GM21737 (cell line): ENCODE results near the gene ICA1L.
"Not testable (repeated sequence)": the region's sequence is repeated elsewhere in the genome, so short reads cannot be mapped to it uniquely, and the experiment has no call there.

Source experiments
- ATAC-seq: cut with Tn5 transposase; IDR thresholded peaks from one replicate; pipeline ENCODE4 v1.9.1; 2021; ENCODE audit warnings: mild to moderate bottlenecking, moderate library complexity; ENCODE audit not compliant: unreplicated experiment

The ICA1L gene

GRCh38 chr2:202847693-202848524 lies 23.7 kb downstream of the ICA1L start:
- no peak for ATAC-seq

GRCh38 chr2:202844656-202845055 lies 26.9 kb downstream of the ICA1L start:
- no peak for ATAC-seq

DNA sequence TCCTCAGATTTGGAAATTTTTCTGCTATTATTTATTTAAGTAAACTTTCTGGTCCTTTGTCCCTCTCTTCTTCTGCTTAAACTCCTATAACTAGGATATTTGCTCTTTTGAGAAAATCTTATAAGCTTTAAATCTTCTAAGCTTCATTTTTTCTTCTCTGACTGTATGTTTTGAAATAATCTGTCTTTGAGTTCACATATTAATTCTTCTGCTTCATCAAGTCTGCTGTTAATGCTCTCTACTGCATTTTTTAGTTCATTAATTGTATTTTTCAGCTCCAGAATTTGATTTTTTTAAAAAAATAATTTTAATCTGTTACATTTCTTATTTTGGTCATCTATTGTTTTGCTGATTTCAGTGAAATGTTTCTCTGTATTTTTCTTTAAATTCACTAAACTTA lies 28.9 kb downstream of the ICA1L start:
- ATAC-seq = no peak

GRCh38 chr2:202841090-202841867 lies 30.3 kb downstream of the ICA1L start:
- no peak for ATAC-seq

DNA sequence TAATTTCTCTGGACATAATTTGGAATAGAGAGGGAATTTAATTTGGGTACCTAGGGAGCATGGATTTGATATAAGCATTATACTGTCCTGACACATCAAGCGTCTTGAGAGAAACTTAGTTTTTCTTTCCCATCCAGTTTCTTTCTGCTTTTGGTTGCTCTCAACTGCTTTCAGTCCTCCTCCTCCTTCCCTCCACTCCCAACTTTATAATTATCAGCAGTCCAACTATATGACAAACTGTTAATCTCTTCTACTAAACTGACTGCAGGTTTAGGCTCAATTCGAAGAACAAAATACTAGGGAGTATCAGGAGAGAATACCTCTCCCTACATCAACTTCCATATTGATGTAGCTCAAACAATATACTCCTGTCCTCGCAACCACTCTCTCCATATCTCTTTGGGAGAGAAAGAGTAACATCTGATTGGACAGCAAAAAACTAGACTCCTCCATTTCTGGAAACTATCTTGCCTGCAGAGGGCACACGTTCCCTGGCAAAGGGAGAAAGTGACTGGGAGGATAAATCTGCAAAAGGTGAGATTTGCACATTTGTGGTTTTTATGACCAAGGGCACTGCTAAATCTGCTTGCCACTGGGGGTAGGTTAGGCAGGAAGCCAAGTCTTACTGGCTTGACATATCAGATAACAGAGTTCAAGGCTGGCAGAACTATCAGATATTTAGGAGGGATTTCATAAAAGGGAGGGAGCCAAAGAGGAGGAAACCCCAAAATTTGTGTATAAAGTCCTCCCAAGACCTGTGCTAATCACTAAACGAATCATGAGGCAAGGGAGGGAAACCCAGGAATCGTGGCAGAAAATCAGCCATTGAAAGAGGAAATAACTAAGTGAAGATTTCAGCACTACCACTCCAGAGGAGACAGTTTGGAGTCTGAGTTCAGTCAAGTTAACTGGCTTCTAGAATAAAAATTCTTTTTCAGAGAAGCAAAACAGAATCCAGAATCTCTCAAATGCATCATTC lies 40.0 kb downstream of the ICA1L start:
- no peak for ATAC-seq

DNA sequence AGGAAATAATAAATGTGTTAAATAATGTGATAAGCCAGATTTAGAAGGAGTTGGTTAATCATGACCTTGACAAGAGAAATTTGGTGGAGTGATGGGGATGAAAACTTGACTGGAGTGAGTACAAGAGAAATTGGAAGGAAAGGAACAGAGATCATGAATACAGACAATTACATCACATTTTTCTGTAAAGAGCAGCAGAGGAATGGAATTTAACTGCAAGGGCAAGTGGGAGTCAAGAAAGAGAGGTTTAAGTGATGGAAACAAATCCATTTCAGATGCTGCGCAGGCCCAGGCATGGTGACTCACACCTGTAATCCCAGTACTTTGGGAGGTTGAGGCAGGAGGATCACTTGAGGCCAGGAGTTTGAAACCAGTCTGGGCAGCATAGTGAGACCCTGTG lies 46.7 kb downstream of the ICA1L start:
- ATAC-seq = no peak

GRCh38 chr2:202822411-202822810 lies 49.2 kb downstream of the ICA1L start:
- ATAC-seq = no peak

DNA sequence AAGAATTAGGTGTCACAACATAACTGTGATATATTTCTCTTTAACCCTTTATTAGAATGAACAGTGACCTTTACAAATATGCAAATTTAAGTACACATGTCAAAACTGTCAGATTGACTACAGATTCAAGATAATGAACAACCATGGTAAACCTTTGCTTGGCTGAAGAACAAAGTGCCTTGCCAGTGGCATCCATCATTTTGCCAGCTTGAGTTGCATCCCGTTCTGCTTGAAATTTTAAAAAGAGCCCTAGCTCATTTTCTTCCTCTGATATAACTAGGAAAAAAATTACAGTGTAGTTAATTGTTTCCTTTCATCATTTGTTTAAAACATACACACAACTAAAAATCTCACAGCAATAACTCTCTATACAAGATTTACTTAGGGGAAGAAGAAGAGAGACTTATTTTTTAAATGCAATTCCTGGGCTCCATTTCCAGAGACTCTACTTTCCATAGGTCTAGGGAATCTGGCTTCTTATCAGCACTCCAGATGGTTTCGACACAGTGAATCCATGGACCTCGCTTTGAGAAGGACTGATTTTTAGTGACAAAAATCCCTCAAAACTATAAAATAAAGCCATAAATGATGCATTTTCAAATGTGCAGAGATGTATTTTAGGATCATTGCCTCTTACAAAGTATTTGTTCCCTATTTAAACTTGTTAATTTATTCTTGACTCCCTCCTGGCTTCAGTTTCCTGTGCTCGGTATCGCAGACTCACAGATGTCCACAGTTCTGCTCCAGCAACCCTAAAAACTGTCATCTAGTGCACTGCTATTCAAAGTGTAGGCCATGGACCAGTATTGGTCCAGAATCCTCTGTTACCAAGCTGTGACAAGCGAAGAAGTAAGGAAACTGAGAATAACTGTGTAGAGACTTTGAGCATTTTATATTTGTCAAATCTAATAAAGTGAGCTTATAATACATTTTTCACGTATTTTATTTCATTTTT lies 50.1 kb downstream of the ICA1L start:
- ATAC-seq = no peak

- ATAC-seq = no peak
These were observed 53.2 kb downstream of the ICA1L start for GRCh38 chr2:202818321-202818720.

DNA sequence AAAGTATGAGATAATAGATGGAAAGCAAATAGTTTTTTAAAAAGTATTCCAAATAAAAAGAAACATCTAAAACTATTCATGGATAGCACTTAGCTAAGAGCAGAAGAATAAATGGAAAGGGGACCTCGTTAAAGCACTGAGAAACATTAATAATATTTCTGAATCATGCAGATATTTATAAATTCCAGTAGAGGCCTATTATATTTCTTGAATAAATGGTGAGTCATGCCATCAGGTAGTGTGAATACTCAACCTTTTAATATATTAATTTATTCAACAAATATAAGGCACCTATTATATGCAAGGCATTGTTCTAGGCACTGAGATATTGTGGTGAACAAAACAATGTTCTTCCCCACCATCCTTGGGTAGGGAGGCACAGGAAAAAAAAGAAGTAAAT lies 53.8 kb downstream of the ICA1L start:
- no peak for ATAC-seq

DNA sequence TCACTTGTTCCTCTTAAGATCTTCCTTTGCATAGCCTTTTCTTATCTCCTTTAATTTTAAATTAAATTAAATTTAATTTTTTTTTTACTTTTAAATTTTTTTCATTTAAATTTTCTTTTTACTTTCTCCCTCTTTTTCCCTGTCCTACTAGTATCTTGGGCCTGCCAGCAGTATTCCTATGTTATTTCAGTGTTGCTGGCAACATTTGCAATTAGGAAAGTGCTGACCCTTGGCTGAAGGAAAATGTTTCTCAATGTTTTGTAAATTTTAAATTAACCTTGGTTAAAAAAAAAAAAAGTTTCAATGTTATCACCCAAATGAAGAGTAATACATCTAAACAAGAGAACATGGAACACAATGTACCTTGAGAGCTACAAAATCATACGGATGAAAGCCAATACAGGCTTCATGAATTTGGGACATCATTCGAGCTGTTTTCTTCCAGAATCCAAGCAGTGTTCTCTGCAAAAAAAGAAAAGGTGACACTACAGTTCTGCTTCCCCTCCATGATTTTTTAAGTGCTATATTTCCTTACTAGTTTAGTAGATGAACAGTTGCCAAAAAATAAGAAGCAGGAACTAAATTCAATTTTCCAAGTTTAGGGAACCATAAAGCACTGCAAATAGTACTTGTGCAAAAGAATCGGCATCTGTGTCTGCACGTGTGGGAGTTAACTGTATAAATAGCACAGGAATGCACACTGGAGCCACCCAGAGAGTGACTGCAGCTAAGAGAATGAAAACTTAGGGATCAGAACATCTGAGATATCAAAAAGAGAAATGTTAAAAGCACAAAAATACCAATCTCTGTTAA lies 55.8 kb downstream of the ICA1L start:
- ATAC-seq = no peak

DNA sequence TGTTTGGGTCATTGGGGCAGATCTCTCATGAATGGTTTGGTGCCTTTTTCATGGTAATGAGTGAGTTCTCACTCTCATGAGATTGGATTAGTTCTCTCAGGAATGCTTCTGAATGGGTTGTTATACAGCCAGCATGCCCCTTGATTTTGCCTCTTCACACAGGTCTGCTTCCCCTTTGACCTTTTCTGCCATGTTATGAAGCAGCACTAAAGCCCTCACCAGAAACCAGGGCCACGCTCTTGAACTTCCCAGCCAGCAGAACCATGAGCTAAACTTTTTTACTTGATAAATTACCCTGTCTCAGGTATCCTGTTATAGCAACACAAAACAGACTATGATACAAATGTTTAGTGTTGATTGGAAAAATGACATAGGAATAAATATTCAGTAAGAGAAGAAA lies 57.3 kb downstream of the ICA1L start:
- ATAC-seq = no peak

- ATAC-seq = no peak
These were observed 58.2 kb downstream of the ICA1L start for GRCh38 chr2:202813387-202813786.

- no peak for ATAC-seq
These were observed 62.8 kb downstream of the ICA1L start for GRCh38 chr2:202808754-202809153.

- not testable (repeated sequence) for ATAC-seq
These were observed 64.0 kb downstream of the ICA1L start for GRCh38 chr2:202807431-202808138.

DNA sequence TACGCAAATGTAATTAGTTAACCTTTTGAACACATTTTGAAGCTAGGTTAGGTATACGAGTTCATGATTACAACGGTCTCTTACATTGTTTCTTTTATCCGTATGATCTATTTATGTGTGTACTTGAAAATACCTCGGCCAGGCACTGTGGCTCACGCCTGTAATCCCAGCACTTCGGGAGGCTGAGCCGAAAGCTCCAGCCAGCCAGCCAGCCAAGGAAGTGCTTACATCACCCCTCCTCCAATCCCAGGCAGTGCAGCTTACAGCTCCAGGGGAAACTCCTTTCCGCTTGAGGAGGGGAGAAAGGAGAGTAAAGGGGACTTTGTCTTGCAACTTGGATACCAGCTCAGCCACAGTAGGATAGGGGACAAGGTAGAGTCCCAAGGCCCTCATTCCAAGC lies 65.7 kb downstream of the ICA1L start:
- not testable (repeated sequence) for ATAC-seq

GRCh38 chr2:202797944-202798343 lies 73.6 kb downstream of the ICA1L start:
- ATAC-seq = no peak

GRCh38 chr2:202790676-202791075 lies 80.9 kb downstream of the ICA1L start:
- no peak for ATAC-seq
